22Rv1 (cell line): Measurements from ENCODE around the gene SH3BP4.

Source experiments
- CTCF ChIP-seq: fragments of 450-650 bp; IDR thresholded peaks from 2 replicates; pipeline ENCODE4 v1.5.1; 2017; ENCODE audit warnings: mild to moderate bottlenecking
- ZFX ChIP-seq: fragments of 450-650 bp; IDR thresholded peaks from 2 replicates; pipeline ENCODE4 v1.6.1; 2017; ENCODE audit warnings: antibody characterized with exemption, borderline replicate concordance

- TF ChIP-seq CTCF (no peak), ZFX (no peak)
Observed at GRCh38 chr2:235061656-235062055, 109.8 kb downstream of the SH3BP4 start.
